ENCODE measurements around the gene SIX1. TPM values are rescaled to one million over a fixed set of nuclear protein-coding genes. Genes with fewer than 3 reads are reported as not detected.

The SIX1 gene
- total and polyA plus RNA-seq, 2 experiments from 2014 or later, result 0.35 to 0.71 TPM

DNA sequence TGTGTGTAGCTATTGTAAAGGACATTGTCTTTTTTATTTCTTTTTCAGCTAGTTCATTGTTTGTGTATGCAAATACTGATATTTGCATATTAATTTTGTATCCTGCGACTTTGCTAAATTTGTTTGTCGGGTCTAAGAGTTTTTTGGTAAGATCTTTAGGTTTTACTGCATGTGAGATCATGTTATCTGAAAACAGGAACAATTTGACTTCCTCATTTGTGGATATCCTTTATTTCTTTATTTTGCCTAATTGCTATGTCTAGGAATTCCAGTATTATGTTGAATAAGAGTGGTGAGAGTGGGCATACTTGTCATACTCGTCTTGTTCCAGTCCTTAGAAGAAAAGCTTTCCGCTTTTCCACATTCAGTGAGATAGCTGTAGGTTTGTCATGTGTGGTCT lies 46.0 kb upstream of the SIX1 start:
- H3K27me3 ChIP-seq (ENCODE audit: insufficient read depth), result no peaks in the 10 kb centered on the region
- H3F3A ChIP-seq (replicated peaks; ENCODE audit: low read depth), result no peaks in the 10 kb centered on the region
- H3K79me2 ChIP-seq (replicated peaks; ENCODE audit: insufficient read depth), result no peaks in the 10 kb centered on the region
- no peaks in the 10 kb centered on the region for H4K20me1 ChIP-seq (replicated peaks; ENCODE audit: insufficient read depth)
- ATAC-seq (no peak), DNase-seq (ENCODE audit: low spot score) (no peak)
- H2AFZ ChIP-seq, result no peak overlapping the region
- H3K36me3 Mint-ChIP-seq (ENCODE audit: low read depth), result peaks cover 3% of the 10 kb centered on the region; the same call in 1 of the 3 replicates
- no peak overlapping the region for H3K4me2 ChIP-seq
- TF ChIP-seq STAT1 (IDR thresholded peaks at IDR 0.05; ENCODE audit: unreplicated experiment) (no peak), POLR2AphosphoS5 (IDR thresholded peaks at IDR 0.05; ENCODE audit: low read depth) (no peak), REST (IDR thresholded peaks at IDR 0.05; ENCODE audit: unreplicated experiment) (no peak), ZNF114 (CRISPR knock-in tag; IDR thresholded peaks at IDR 0.05) (no peak), EZH2phosphoT487 (IDR thresholded peaks at IDR 0.05; ENCODE audit: unreplicated experiment) (no peak), CTCF (conservative IDR thresholded peaks at IDR 0.05; ENCODE audit: low read depth in 2 of 2) (no peak), ETS1 (IDR thresholded peaks at IDR 0.05) (no peak), CREB1 (CRISPR knock-in tag; IDR thresholded peaks at IDR 0.05; ENCODE audit: low read depth) (no peak), ZNF331 (CRISPR knock-in tag; IDR thresholded peaks at IDR 0.05; ENCODE audit: low read depth) (no peak)
- TF ChIP-seq, protein P1, sequence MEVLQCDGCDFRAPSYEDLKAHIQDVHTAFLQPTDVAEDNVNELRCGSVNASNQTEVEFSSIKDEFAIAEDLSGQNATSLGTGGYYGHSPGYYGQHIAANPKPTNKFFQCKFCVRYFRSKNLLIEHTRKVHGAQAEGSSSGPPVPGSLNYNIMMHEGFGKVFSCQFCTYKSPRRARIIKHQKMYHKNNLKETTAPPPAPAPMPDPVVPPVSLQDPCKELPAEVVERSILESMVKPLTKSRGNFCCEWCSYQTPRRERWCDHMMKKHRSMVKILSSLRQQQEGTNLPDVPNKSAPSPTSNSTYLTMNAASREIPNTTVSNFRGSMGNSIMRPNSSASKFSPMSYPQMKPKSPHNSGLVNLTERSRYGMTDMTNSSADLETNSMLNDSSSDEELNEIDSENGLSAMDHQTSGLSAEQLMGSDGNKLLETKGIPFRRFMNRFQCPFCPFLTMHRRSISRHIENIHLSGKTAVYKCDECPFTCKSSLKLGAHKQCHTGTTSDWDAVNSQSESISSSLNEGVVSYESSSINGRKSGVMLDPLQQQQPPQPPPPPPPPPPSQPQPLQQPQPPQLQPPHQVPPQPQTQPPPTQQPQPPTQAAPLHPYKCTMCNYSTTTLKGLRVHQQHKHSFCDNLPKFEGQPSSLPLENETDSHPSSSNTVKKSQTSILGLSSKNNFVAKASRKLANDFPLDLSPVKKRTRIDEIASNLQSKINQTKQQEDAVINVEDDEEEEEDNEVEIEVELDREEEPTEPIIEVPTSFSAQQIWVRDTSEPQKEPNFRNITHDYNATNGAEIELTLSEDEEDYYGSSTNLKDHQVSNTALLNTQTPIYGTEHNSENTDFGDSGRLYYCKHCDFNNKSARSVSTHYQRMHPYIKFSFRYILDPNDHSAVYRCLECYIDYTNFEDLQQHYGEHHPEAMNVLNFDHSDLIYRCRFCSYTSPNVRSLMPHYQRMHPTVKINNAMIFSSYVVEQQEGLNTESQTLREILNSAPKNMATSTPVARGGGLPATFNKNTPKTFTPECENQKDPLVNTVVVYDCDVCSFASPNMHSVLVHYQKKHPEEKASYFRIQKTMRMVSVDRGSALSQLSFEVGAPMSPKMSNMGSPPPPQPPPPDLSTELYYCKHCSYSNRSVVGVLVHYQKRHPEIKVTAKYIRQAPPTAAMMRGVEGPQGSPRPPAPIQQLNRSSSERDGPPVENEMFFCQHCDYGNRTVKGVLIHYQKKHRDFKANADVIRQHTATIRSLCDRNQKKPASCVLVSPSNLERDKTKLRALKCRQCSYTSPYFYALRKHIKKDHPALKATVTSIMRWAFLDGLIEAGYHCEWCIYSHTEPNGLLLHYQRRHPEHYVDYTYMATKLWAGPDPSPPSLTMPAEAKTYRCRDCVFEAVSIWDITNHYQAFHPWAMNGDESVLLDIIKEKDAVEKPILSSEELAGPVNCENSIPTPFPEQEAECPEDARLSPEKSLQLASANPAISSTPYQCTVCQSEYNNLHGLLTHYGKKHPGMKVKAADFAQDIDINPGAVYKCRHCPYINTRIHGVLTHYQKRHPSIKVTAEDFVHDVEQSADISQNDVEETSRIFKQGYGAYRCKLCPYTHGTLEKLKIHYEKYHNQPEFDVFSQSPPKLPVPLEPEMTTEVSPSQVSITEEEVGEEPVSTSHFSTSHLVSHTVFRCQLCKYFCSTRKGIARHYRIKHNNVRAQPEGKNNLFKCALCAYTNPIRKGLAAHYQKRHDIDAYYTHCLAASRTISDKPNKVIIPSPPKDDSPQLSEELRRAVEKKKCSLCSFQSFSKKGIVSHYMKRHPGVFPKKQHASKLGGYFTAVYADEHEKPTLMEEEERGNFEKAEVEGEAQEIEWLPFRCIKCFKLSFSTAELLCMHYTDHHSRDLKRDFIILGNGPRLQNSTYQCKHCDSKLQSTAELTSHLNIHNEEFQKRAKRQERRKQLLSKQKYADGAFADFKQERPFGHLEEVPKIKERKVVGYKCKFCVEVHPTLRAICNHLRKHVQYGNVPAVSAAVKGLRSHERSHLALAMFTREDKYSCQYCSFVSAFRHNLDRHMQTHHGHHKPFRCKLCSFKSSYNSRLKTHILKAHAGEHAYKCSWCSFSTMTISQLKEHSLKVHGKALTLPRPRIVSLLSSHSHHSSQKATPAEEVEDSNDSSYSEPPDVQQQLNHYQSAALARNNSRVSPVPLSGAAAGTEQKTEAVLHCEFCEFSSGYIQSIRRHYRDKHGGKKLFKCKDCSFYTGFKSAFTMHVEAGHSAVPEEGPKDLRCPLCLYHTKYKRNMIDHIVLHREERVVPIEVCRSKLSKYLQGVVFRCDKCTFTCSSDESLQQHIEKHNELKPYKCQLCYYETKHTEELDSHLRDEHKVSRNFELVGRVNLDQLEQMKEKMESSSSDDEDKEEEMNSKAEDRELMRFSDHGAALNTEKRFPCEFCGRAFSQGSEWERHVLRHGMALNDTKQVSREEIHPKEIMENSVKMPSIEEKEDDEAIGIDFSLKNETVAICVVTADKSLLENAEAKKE (CRISPR knock-in tag; IDR thresholded peaks at IDR 0.05), result no peak
- no peaks in the 10 kb centered on the region for H3K27me3 Mint-ChIP-seq (ENCODE audit: insufficient read depth, low read depth, poor library complexity)
- no peak overlapping the region for H3K4me3 Mint-ChIP-seq
- no peaks in the 10 kb centered on the region for H3K36me3 ChIP-seq (ENCODE audit: insufficient read depth)
- H3K4me1 ChIP-seq (ENCODE audit: insufficient read depth), result no peaks in the 10 kb centered on the region
- H3K4me1 Mint-ChIP-seq, result peaks cover 5% of the 10 kb centered on the region; the same call in 2 of the 3 replicates
- no peak overlapping the region for H3K27ac ChIP-seq (ENCODE audit: low read depth)
- H3K4me3 ChIP-seq, result no peak overlapping the region
- no peak overlapping the region for H3K27ac Mint-ChIP-seq
- no peaks in the 10 kb centered on the region for H3K9me2 ChIP-seq (ENCODE audit: insufficient read depth)
- peaks cover 10% of the 10 kb centered on the region for H3K9me3 Mint-ChIP-seq
